A549 (cell line): ENCODE results near the gene FKBP7. TPM values are rescaled to one million over a fixed set of nuclear protein-coding genes. Genes with fewer than 3 reads are reported as not detected.

ENCODE experiments used
- ATAC-seq, 2 experiments: fragments of 200-7000 bp in 1 of 2; fragments of >200 bp in 1 of 2; cut with Nextera tagmentation in 1 of 2; cut with Tn5 transposase in 1 of 2; 3 replicates each; pipeline versions ENCODE4 v1.8.0 to v1.9.1; 2018 to 2020; ENCODE audit warnings: mild to moderate bottlenecking in 1 of 2, moderate library complexity in 1 of 2
- CTCF ChIA-PET: fragments of 300-600 bp; sonication (Branson Sonifier 250); formaldehyde crosslinking; extraction: SDS; loops from one replicate; lab custom pipeline; 2021; ENCODE audit warnings: antibody characterized with exemption, inconsistent platforms; lab: Yijun Ruan, JAX
- POLR2A ChIA-PET: fragments of 350-600 bp; formaldehyde crosslinking; extraction: SDS; loops from one replicate; lab custom pipeline; 2021; ENCODE audit warnings: antibody characterized with exemption, inconsistent platforms; lab: Yijun Ruan, JAX
- DNase-seq, 2 experiments: peaks; one replicate each; pipeline versions ENCODE4 v3.0.0 to v3.0.0-alpha.2; 2011 to 2016; ENCODE audit warnings: low read depth in 1 of 2, low spot score in 1 of 2
- FAIRE-seq: peaks from 2 replicates; lab custom pipeline; 2011; peaks lifted over from hg19 to GRCh38; lab: Jason Lieb, UNC
- H3K27ac ChIP-seq, 2 experiments: fragments of >200 bp; sonication (Bioruptor Twin); formaldehyde crosslinking; 3 replicates each; pipeline ENCODE4 v1.5.1; 2016 to 2017
- H3K4me1 ChIP-seq: fragments of >200 bp; sonication (Bioruptor Twin); formaldehyde crosslinking; 3 replicates; pipeline ENCODE4 v1.6.1; 2016
- H3K4me2 ChIP-seq: fragments of >200 bp; sonication (Bioruptor Twin); formaldehyde crosslinking; 3 replicates; pipeline ENCODE4 v1.6.1; 2016
- H3K4me3 ChIP-seq: fragments of >200 bp; sonication (Bioruptor Twin); formaldehyde crosslinking; 3 replicates; pipeline ENCODE4 v1.5.1; 2016
- H3K9me3 ChIP-seq: fragments of >200 bp; sonication (Bioruptor Twin); formaldehyde crosslinking; 3 replicates; pipeline ENCODE4 v1.6.1; 2016
- EHF ChIP-seq: fragments of 250-450 bp; sonication (Bioruptor Pico); IDR thresholded peaks from 2 replicates; pipeline ENCODE4 v1.5.0; 2020; ENCODE audit warnings: mild to moderate bottlenecking
- GATA3 ChIP-seq: IDR thresholded peaks from 2 replicates; pipeline ENCODE4 v1.6.1; 2012; ENCODE audit warnings: borderline replicate concordance
- HOXA7 ChIP-seq: fragments of 250-450 bp; sonication (Bioruptor Pico); IDR thresholded peaks from 2 replicates; pipeline ENCODE4 v1.5.0; 2020; ENCODE audit warnings: mild to moderate bottlenecking, moderate library complexity
- HOXB5 ChIP-seq: fragments of 250-450 bp; sonication (Bioruptor Pico); IDR thresholded peaks from 2 replicates; pipeline ENCODE4 v1.5.0; 2020; ENCODE audit warnings: mild to moderate bottlenecking, moderate library complexity
- JUN ChIP-seq, 2 experiments: fragments of >200 bp; sonication (Bioruptor Twin); formaldehyde crosslinking; IDR thresholded peaks; 2 replicates in 1 of 2; 3 replicates in 1 of 2; pipeline ENCODE4 v1.6.1; 2016 to 2017
- JUNB ChIP-seq: fragments of >200 bp; sonication (Bioruptor Twin); formaldehyde crosslinking; IDR thresholded peaks from 2 replicates; pipeline ENCODE4 v1.6.1; 2016
- KDM1A ChIP-seq: fragments of 200-600 bp; sonication (generic); IDR thresholded peaks from 2 replicates; pipeline ENCODE4 v1.6.1; 2016; ENCODE audit warnings: low read depth, mild to moderate bottlenecking
- MAX ChIP-seq: IDR thresholded peaks from 2 replicates; pipeline ENCODE4 v1.6.1; 2012
- NPAS2 ChIP-seq: fragments of 250-450 bp; sonication (Bioruptor Pico); IDR thresholded peaks from 2 replicates; pipeline ENCODE4 v1.8.0; 2022; ENCODE audit warnings: mild to moderate bottlenecking, moderate library complexity, borderline replicate concordance
- PHF8 ChIP-seq: fragments of 200-600 bp; sonication (generic); IDR thresholded peaks from 2 replicates; pipeline ENCODE4 v1.6.1; 2016; ENCODE audit warnings: low read depth, mild to moderate bottlenecking, antibody characterized with exemption, moderate library complexity, borderline replicate concordance
- POLR2A ChIP-seq: IDR thresholded peaks from 2 replicates; pipeline ENCODE4 v1.6.1; 2012; ENCODE audit warnings: mild to moderate bottlenecking, low read length
- RFX5 ChIP-seq: fragments of 450-650 bp; IDR thresholded peaks from 2 replicates; pipeline ENCODE4 v1.7.1; 2014; ENCODE audit warnings: antibody characterized with exemption, mild to moderate bottlenecking, moderate library complexity
- SREBF2 ChIP-seq: fragments of 450-650 bp; IDR thresholded peaks from 2 replicates; pipeline ENCODE4 v1.6.1; 2014; ENCODE audit warnings: mild to moderate bottlenecking, moderate library complexity
- TP53 ChIP-seq: fragments of 250-450 bp; sonication (Bioruptor Pico); IDR thresholded peaks from 2 replicates; pipeline ENCODE4 v1.5.0; 2021; ENCODE audit warnings: mild to moderate bottlenecking, moderate library complexity
- ZFP36 ChIP-seq: fragments of 450-650 bp; IDR thresholded peaks from 2 replicates; pipeline ENCODE4 v1.6.1; 2014; ENCODE audit warnings: borderline replicate concordance; ENCODE audit not compliant: partially characterized antibody
- WGBS: methylation state at CpG from one replicate; pipeline ENCODE4 v1.1.6; 2017; ENCODE audit errors: missing lambda C conversion rate; 5-methylcytosine and 5-hydroxymethylcytosine counted together
- polyA plus RNA-seq, 4 experiments: library from polyadenylated mRNA; depleted of rRNA in 3 of 4; stranded (reverse); fragments of >200 nt; fragmentation: RNase III in 1 of 4; extraction: RNeasy Plus Mini Kit Qiagen cat#74134 plus additional on column Dnase treatment in 1 of 4; gene quantifications; 2 replicates in 3 of 4; 3 replicates in 1 of 4; pipeline ENCODE4 v1.2.3, GENCODE V29; 2011 to 2017
- TF ChIP-seq, protein P1 (sequence below): fragments of >200 bp; sonication (Bioruptor Twin); formaldehyde crosslinking; IDR thresholded peaks from 3 replicates; pipeline ENCODE4 v1.6.1; 2016
- TF ChIP-seq, protein P2 (sequence below): IDR thresholded peaks from 2 replicates; pipeline ENCODE4 v1.6.1; 2012
- TF ChIP-seq, protein P3 (sequence below): fragments of 200-600 bp; sonication (generic); IDR thresholded peaks from 2 replicates; pipeline ENCODE4 v1.6.1; 2016; ENCODE audit warnings: antibody characterized with exemption, mild to moderate bottlenecking, moderate library complexity

FKBP7 gene
- polyA plus RNA-seq, 2 of the 4 experiments (the other 2 are of a cell fraction), result 15.2 to 23.7 TPM

DNA sequence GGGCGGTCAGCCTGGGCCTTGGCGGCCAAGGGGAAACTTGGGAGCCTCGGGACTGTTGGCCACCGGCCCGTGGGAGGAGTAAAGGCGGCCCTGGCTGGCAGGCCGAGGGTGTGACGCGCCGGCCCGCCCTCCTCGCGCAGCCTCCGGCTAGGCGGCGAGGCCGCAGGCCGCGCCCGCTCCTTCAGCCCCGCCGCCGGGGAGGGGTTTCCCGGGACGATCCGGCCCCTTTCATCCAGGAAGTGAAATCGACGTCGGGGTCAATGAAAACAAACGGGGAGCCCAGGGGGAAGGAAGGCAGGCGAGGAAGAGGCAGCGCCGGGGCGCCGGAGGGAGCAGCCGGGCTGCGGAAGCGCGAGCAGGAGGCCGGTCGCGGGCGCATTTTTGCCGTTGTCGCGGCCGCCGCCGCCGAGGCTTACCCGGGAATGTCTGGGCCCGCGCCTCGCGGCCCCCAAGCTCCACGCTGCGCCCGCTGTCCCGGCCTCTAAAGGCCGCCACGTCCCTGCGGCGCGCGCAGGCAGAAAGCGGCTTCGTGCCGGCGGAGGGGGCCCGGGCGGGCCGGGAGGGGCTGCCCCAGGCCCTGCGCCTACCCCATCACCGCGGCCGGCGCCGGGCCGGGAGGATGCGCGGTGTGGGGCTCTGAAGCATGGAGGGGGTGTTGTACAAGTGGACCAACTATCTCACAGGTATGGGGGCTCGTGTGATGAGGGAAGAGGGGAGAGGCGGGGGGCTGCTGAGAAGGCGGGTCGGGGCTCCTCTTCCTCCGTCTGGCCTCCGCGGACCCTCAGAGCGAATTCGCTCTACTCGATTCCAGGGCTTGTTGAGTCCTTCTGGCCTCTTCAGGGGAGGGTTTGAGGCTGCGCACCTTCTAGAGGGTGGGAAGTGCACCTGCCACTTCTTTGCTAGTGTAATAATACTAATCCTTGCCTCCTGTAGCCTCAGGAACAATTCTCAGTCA, 2.1 kb upstream of the FKBP7 start, which contains the start of gene PLEKHA3:
Gene PLEKHA3, plus strand, starts transcription at position 231 of the 955 bp plus-strand sequence. Its CDS starts 413 bp downstream, at position 644.
- ChIA-PET POLR2A (interaction anchor here (0.6 to 4.1 kb wide), 5 partner anchors 9 to 29 kb away, joined by 3 to 35 read pairs (median 3); partner anchors contain the start of genes PJVK and PRKRA), CTCF (interaction anchor here (1.1 to 2.0 kb wide), 8 partner anchors 9 to 83 kb away, joined by 3 to 8 read pairs (median 4); no protein-coding TSS in a partner anchor)
- Histone ChIP-seq H3K4me1 (peaks cover 55% of the 10 kb centered on the region), H3K4me2 (peak within 1 kb of the TSS; percentile 90), H3K27ac (peak within 1 kb of the TSS; percentile 80 to 92), H3K4me3 (peak within 1 kb of the TSS; percentile 68), H3K9me3 (no peaks in the 10 kb centered on the region)
- 2% methylated on average over 30 of the region's 92 CpGs for WGBS
- ATAC-seq (peak; percentile 83 to 89), DNase-seq (peak; percentile 88 to 96), FAIRE-seq (no peak)
- TF ChIP-seq KDM1A (no peak), JUNB (no peak), MAX (peak; percentile 53), SREBF2 (no peak), JUN (IDR thresholded peaks at IDR 0.05) (peak; percentile 53 to 73; a peak in 3 of 5 replicates), HOXB5 (CRISPR knock-in tag) (no peak), RFX5 (no peak), POLR2A (peak; percentile 37), TP53 (CRISPR knock-in tag) (no peak), EHF (CRISPR knock-in tag) (no peak), PHF8 (peak; percentile 92), NPAS2 (CRISPR knock-in tag) (no peak)
- TF ChIP-seq, protein P1, sequence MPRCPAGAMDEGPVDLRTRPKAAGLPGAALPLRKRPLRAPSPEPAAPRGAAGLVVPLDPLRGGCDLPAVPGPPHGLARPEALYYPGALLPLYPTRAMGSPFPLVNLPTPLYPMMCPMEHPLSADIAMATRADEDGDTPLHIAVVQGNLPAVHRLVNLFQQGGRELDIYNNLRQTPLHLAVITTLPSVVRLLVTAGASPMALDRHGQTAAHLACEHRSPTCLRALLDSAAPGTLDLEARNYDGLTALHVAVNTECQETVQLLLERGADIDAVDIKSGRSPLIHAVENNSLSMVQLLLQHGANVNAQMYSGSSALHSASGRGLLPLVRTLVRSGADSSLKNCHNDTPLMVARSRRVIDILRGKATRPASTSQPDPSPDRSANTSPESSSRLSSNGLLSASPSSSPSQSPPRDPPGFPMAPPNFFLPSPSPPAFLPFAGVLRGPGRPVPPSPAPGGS, result 0 out of 3 replicates have a peak, but pooled peaks have one; percentile 69

DNA sequence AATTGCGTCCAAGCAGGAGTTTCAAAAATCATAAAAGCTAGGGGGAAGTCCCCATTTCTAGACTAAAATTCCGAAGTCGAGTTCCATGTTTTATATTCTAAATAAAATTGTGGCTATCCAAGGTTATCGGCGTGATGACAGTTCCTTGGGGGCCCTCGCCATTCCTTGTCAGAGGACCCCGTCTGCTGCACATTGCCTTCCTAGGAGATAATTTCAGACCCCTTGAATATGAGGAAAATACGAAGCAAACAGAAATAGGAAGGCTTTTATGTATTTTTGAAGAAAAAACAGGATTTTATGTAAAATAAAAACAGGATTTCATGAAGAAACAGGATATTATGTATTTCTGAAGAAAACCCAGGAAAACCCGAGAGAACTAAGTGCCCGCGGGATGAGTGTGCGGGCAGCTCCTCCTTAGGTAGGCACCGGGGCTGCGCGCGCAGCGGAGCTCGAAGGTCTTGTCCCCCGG, 1.4 kb upstream of the FKBP7 start:
- ATAC-seq, result no peak
- POLR2A ChIA-PET, result interaction anchor here (0.6 to 4.1 kb wide), 4 partner anchors 9 to 28 kb away, joined by 3 to 35 read pairs (median 3); partner anchors contain the start of genes PJVK and PRKRA
- CTCF ChIA-PET, result interaction anchor here (1.1 to 2.0 kb wide), 9 partner anchors 8 to 348 kb away, joined by 3 to 8 read pairs (median 3); no protein-coding TSS in a partner anchor

More for the DNA sequence above, 1.4 kb upstream of the FKBP7 start:
- TF ChIP-seq HOXA7 (CRISPR knock-in tag) (no peak), ZFP36 (peak; percentile 54), GATA3 (no peak)
- TF ChIP-seq, protein P2, sequence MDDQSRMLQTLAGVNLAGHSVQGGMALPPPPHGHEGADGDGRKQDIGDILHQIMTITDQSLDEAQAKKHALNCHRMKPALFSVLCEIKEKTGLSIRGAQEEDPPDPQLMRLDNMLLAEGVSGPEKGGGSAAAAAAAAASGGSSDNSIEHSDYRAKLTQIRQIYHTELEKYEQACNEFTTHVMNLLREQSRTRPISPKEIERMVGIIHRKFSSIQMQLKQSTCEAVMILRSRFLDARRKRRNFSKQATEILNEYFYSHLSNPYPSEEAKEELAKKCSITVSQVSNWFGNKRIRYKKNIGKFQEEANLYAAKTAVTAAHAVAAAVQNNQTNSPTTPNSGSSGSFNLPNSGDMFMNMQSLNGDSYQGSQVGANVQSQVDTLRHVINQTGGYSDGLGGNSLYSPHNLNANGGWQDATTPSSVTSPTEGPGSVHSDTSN, result no peak
- TF ChIP-seq, protein P3, sequence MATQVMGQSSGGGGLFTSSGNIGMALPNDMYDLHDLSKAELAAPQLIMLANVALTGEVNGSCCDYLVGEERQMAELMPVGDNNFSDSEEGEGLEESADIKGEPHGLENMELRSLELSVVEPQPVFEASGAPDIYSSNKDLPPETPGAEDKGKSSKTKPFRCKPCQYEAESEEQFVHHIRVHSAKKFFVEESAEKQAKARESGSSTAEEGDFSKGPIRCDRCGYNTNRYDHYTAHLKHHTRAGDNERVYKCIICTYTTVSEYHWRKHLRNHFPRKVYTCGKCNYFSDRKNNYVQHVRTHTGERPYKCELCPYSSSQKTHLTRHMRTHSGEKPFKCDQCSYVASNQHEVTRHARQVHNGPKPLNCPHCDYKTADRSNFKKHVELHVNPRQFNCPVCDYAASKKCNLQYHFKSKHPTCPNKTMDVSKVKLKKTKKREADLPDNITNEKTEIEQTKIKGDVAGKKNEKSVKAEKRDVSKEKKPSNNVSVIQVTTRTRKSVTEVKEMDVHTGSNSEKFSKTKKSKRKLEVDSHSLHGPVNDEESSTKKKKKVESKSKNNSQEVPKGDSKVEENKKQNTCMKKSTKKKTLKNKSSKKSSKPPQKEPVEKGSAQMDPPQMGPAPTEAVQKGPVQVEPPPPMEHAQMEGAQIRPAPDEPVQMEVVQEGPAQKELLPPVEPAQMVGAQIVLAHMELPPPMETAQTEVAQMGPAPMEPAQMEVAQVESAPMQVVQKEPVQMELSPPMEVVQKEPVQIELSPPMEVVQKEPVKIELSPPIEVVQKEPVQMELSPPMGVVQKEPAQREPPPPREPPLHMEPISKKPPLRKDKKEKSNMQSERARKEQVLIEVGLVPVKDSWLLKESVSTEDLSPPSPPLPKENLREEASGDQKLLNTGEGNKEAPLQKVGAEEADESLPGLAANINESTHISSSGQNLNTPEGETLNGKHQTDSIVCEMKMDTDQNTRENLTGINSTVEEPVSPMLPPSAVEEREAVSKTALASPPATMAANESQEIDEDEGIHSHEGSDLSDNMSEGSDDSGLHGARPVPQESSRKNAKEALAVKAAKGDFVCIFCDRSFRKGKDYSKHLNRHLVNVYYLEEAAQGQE, result 0 out of 2 replicates have a peak, but pooled peaks have one; percentile 40
- DNase-seq (no peak), FAIRE-seq (no peak)
- 19% methylated on average over 19 of the region's 19 CpGs for WGBS
- H3K4me2 ChIP-seq, result peak overlapping the region; percentile 74
- H3K4me3 ChIP-seq, result peak overlapping the region; percentile 68
- no peaks in the 10 kb centered on the region for H3K9me3 ChIP-seq
- H3K27ac ChIP-seq, result peak overlapping the region; percentile 53 to 92
- peaks cover 49% of the 10 kb centered on the region for H3K4me1 ChIP-seq
